GM10847 (cell line): ENCODE results near the gene RPL37A.
A peak's percentile ranks its signal among the peaks of the same experiment; 100 is the strongest.

Source experiments
- POLR2A ChIP-seq: IDR thresholded peaks from 2 replicates; pipeline ENCODE4 v1.6.1; 2011; ENCODE audit not compliant: insufficient read length; ENCODE audit errors: extremely low read depth

RPL37A gene

GRCh38 chr2:216498379-216499352 lies at the start of gene RPL37A:
Gene RPL37A (plus strand): TSS chr2:216498844. CDS start chr2:216498875, 31 bp downstream.
- peak; percentile 99 for TF ChIP-seq POLR2A

- TF ChIP-seq POLR2A, result no peak
These were observed 48.3 kb upstream of the RPL37A start for GRCh38 chr2:216450346-216450745.

GRCh38 chr2:216450784-216451183 lies 47.9 kb upstream of the RPL37A start:
- TF ChIP-seq POLR2A, result no peak

GRCh38 chr2:216453955-216454614 lies 44.6 kb upstream of the RPL37A start:
- TF ChIP-seq POLR2A, result no peak

- no peak for TF ChIP-seq POLR2A
These were observed 35.5 kb upstream of the RPL37A start for GRCh38 chr2:216463148-216463547.

- TF ChIP-seq POLR2A, result no peak
These were observed 34.4 kb upstream of the RPL37A start for GRCh38 chr2:216464104-216464720.

- no peak for TF ChIP-seq POLR2A
These were observed 33.0 kb upstream of the RPL37A start for GRCh38 chr2:216465579-216466195.

- no peak for TF ChIP-seq POLR2A
These were observed 30.8 kb upstream of the RPL37A start for GRCh38 chr2:216467845-216468244.

- TF ChIP-seq POLR2A, result no peak
These were observed 29.0 kb upstream of the RPL37A start for GRCh38 chr2:216469661-216470060.

GRCh38 chr2:216473187-216473586 lies 25.5 kb upstream of the RPL37A start:
- no peak for TF ChIP-seq POLR2A

- TF ChIP-seq POLR2A, result no peak
These were observed 23.5 kb upstream of the RPL37A start for GRCh38 chr2:216474925-216475670.

- no peak for TF ChIP-seq POLR2A
These were observed 22.9 kb upstream of the RPL37A start for GRCh38 chr2:216475767-216476166.

GRCh38 chr2:216477283-216478035 lies 21.2 kb upstream of the RPL37A start:
- TF ChIP-seq POLR2A, result no peak

GRCh38 chr2:216478151-216478550 lies 20.5 kb upstream of the RPL37A start:
- TF ChIP-seq POLR2A, result no peak
